GM18868 (cell line): ENCODE data around the gene MFSD6.

Experiments
- ATAC-seq: cut with Tn5 transposase; IDR thresholded peaks from one replicate; pipeline ENCODE4 v1.9.1; 2021; ENCODE audit warnings: mild to moderate bottlenecking, moderate library complexity; ENCODE audit not compliant: unreplicated experiment

Gene MFSD6

GRCh38 chr2:190527214-190527613 is 119.1 kb downstream of the MFSD6 start:
- peak; percentile 10 for ATAC-seq

- ATAC-seq, result no peak
Observed at GRCh38 chr2:190527918-190528317, 119.8 kb downstream of the MFSD6 start.

DNA sequence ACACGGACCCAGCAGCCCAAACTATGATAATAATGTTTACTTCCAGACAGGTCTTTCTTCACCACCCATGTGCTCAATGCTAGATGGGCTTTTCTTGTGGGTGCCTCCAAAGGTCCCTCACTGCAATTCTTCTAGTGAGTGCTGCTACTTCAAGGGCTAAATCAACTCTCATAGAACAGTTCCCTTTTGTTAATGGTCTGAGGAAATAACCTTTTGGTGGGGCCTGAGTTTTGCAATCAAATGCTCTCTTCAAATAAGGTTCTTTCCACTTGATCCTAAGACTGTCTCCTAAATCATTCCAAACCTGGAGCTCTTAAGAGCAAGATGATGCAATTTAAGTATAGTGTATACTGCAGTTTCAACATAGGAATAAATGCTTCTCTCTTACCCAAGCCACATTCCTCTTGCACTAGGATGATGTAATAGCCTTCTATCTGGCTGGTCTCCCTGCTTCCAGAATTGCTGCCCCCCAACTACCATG is 120.4 kb downstream of the MFSD6 start:
- ATAC-seq, result peak; percentile 28

- no peak for ATAC-seq
Observed at GRCh38 chr2:190529486-190530247, 121.5 kb downstream of the MFSD6 start.

GRCh38 chr2:190530248-190530900 is 122.2 kb downstream of the MFSD6 start:
- no peak for ATAC-seq

GRCh38 chr2:190532581-190532980 is 124.4 kb downstream of the MFSD6 start:
- no peak for ATAC-seq

GRCh38 chr2:190533175-190533967 is 125.2 kb downstream of the MFSD6 start:
- no peak for ATAC-seq

DNA sequence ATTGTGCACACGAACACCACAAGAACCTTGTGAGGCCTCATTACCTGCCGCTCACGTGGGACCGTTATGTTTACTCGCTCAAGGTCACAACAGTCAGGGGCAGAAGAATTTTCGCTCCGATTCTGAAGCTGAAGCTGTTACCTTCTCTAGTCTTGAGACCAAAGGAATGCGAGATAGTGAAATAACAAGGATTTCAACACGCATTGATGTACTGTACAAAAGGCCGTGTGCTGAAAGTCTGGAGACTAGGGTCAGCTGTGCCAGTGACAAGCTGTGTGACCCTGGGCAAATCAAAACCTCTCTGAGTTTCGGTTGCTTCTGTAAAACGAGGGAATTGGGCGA is 125.8 kb downstream of the MFSD6 start:
- peak; percentile 31 for ATAC-seq

DNA sequence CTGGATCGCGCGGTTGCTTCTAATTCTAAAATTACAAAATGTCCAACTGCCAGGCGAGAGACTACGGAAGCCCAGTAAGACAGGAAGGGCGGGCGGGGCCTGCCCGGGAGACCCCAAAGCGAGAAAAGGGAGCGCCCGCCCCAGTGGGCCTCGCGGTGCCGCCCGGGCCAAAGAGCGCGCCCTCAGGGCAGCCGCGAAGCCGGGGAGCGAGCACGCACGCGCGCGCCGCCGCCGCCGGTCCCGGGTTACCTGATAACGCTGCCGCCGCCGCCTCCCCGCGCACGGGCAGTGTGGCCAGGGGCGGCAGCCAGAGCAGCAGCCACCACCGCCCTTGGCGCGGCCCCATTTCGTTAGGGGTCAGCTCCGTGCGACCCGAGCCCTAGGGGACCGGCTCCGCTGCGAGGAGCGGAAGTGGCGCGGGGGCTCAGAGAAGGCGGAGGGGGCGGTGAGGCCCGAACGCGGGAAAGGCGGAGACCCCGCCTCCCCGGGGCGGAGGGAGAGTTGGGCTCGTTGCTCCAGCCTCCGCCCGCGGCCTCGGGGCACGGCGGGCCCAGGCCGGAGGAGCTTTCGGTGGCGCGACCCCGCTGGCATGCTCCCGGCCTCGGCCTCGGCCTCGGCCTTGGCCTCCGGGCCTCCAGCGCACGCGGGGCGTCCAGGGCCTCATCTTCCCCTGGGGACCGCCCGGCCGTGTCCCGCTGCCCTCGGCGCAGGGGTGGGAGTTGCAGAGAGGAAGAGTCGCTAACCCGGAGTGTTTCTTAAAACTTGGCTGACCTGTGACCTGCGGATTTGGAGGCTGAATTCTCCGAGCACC is 126.4 kb downstream of the MFSD6 start, which contains the start of gene NEMP2:
NEMP2 (minus strand) TSS at position 413 of the 811 bp plus-strand sequence; CDS start at position 346, 67 bp downstream.
- ATAC-seq, result peak; percentile 64

DNA sequence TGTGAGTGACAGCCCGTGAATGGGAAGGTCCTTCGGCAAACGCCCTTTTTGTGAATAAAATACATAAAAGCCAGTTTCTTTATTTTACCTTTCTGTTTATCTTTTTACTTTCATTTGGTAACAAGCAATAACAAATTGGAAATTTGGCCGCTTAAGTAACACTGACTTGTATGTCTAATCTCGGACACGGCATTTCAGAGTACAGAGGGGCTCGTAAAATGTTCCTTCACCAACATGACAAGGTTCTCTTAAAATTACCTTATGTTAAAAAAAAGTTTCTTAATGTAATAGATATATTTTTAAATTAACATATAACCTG is 126.9 kb downstream of the MFSD6 start:
- no peak for ATAC-seq

DNA sequence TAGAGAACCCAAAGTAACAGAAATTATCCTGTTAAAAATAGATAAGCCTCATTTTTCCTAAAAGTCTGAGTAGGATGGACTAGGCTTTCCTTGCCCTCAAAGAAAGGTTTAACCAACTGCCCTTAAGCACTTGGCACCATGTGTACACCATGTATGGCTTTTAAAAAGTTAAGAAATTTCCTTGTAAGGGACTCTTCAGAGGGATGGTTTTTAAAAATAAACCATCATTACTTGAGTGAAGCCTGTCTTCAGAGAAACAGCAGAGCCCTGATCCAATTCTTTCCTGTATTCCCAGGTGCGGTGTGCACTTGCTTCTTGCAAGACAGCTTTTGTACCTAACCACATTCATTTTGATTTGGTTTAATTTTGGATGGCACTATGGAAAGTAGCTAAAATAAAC is 127.4 kb downstream of the MFSD6 start:
- ATAC-seq, result no peak

DNA sequence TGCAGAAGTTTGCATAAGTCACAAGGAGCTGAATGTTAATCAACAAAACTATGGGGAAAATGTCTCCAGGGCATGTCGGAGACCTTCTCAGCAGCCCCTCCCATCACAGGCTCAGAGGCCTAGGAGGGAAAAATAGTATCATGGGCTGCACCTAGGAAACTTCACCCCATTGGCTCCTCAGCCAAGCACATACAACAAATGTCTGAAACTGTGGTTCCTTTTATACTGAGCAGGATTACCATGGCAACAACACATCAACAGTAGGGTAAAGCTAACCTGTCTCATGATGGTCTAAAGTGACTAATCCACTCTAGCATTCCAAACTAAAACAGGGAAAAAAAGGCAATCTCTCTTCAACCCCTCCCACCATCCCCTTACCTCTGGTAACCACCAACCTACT is 129.6 kb downstream of the MFSD6 start:
- ATAC-seq, result no peak

DNA sequence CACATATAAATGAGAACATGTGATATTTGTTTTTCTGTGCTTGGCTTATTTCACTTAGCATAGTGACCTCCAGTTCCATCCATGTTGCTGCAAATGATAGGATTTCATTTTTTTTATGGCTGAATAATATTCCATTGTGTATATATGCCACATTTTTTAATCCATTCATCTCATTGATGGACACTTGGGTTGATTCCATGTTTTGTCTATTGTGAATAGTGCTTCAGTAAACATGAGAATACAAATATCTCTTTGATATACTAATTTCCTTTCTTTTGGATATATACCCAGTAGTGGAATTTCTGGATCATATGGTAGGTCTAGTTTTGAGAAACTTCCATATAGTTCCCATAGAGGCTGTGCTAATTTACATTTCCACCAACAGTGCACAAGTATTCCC is 130.0 kb downstream of the MFSD6 start:
- no peak for ATAC-seq

DNA sequence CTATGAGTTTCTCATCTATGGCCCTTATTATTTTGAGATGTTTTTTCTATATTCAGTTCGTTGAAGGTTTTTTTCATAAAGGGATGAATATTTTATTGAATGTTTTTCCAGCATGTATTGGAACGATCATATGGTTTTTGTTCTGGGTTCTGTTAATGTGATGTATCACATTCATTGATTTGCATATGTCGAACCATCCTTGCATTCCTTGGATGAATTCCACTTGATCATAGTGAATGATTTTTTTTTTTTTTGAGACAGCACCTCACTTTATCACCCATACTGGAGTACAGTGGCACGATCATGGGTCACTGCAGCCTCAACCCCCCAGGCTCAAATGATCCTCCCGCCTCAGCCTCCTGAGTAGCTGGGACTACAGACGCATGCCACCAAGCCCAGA is 131.9 kb downstream of the MFSD6 start:
- ATAC-seq, result no peak

- no peak for ATAC-seq
Observed at GRCh38 chr2:190545093-190545492, 136.9 kb downstream of the MFSD6 start.

DNA sequence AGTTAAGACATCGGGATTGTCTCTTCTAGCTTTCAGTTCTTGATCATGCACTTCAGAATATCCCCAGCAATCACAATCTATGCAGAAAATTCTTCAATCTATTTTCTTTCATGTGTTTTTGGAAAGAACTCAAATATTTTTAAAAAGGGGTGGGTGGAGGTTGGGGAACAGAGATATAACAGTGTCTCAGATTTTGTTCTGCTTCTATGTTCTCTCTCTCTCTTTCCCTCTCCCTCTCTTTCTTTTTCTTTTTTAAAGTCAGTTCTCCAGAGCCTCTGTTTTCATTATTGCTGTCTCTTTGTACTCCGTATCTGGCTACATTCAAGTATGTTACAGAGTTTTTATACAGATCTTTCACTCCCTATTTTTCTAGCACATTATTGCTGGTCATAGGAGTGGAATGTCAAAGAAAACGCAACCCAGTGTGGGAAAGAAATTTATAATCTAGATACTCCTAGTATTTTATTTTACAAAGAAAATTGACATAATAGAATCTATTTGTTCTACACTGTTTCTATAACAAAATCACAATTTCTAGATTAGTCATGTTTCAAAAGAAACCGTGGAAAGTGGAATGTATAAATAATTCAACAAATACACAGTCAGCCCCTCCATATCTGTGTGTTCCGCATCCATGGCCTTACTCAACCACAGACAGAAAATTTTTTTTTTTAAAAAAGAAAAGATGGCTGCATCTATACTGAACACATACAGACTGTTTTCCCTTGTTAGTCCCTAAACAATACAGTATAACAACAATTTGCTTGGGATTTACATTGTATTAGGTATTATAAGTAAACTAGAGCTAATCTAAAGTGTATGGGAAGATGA is 137.6 kb downstream of the MFSD6 start:
- no peak for ATAC-seq

DNA sequence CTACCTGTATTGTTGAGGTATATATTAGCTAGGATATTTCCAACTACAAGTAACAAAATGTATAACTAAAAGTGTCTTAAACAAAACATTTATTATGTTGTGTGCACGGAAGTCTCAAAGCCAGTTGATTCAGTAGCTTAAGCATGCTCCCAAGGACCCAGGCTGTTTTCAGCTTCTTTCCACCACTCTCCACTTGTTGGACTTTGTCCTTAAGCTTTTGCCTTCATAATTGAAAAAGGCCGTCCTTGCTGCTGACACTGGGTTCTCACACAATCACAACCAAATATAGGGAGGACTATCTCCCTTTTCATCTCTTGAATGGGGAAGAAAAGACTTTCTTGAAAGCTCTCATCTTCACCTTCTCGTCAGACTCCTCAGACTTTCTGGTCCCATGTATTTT is 138.6 kb downstream of the MFSD6 start:
- ATAC-seq, result no peak

GRCh38 chr2:190547886-190548285 is 139.7 kb downstream of the MFSD6 start:
- ATAC-seq, result no peak

DNA sequence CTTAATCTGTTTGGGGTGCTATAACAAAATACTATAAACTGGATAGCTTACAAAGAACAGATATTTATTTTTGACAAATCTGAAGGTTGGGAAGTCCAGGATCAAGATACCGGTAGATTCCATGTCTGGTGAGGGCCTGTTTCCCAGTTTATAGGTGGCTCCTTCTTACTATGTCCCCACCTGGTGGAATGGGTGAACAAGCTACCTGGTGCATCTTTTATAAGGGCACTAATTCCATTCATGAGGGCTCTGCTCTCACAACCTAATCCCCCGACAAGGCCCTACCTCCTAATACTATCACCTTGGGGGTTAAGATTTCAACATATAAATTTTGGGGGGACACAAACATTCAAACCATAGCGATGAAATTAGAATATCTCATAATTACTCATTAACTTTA is 142.0 kb downstream of the MFSD6 start:
- ATAC-seq, result no peak
